GM12873 (cell line): ENCODE data around the gene SPPL2B.

Source experiments
- CTCF ChIP-seq: IDR thresholded peaks from 2 replicates; pipeline ENCODE4 v1.5.1; 2012; ENCODE audit warnings: low read depth, mild to moderate bottlenecking, moderate library complexity, low read length, control low read depth; ENCODE audit not compliant: insufficient read depth; ENCODE audit errors: missing control alignments

SPPL2B gene

GRCh38 chr19:2315121-2315817, 13.2 kb upstream of the SPPL2B start:
- no peak for TF ChIP-seq CTCF

GRCh38 chr19:2315818-2316353, 12.6 kb upstream of the SPPL2B start:
- peak; percentile 51 for TF ChIP-seq CTCF

- TF ChIP-seq CTCF, result no peak
These were observed 11.2 kb upstream of the SPPL2B start for GRCh38 chr19:2317300-2317699.

- TF ChIP-seq CTCF, result no peak
These were observed 10.7 kb upstream of the SPPL2B start for GRCh38 chr19:2317756-2318155.

- TF ChIP-seq CTCF, result no peak
These were observed 9.6 kb upstream of the SPPL2B start for GRCh38 chr19:2318923-2319322.

GRCh38 chr19:2319551-2319950, 8.9 kb upstream of the SPPL2B start:
- no peak for TF ChIP-seq CTCF

GRCh38 chr19:2320049-2320448, 8.4 kb upstream of the SPPL2B start:
- no peak for TF ChIP-seq CTCF
